Gastrocnemius medialis (tissue), 4 donors: ENCODE results near the gene RNF207.

ENCODE experiments used
- POLR2A ChIP-seq, 2 donors: fragments of 450-650 bp; IDR thresholded peaks; one replicate each; pipeline ENCODE4 v1.6.1; 2017; ENCODE audit warnings: antibody characterized with exemption in 2 of 2, mild to moderate bottlenecking in 2 of 2, moderate library complexity in 2 of 2
- TF ChIP-seq, protein P1 (sequence below), 5 experiments: fragments of 450-650 bp in 3 of 5; fragments of 200-600 bp in 2 of 5; sonication (generic) in 2 of 5; IDR thresholded peaks in 4 of 5; conservative IDR thresholded peaks in 1 of 5; 1 replicate in 4 of 5; 2 replicates in 1 of 5; pipeline ENCODE4 v1.5.1; 2016 to 2019; ENCODE audit warnings: antibody characterized with exemption in 5 of 5, mild to moderate bottlenecking in 3 of 5, moderate library complexity in 3 of 5

GRCh38 chr1:6211731-6212130 is 5.8 kb downstream of the RNF207 start:
- TF ChIP-seq, protein P1, sequence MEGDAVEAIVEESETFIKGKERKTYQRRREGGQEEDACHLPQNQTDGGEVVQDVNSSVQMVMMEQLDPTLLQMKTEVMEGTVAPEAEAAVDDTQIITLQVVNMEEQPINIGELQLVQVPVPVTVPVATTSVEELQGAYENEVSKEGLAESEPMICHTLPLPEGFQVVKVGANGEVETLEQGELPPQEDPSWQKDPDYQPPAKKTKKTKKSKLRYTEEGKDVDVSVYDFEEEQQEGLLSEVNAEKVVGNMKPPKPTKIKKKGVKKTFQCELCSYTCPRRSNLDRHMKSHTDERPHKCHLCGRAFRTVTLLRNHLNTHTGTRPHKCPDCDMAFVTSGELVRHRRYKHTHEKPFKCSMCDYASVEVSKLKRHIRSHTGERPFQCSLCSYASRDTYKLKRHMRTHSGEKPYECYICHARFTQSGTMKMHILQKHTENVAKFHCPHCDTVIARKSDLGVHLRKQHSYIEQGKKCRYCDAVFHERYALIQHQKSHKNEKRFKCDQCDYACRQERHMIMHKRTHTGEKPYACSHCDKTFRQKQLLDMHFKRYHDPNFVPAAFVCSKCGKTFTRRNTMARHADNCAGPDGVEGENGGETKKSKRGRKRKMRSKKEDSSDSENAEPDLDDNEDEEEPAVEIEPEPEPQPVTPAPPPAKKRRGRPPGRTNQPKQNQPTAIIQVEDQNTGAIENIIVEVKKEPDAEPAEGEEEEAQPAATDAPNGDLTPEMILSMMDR (IDR thresholded peaks at IDR 0.05 in 4 of 5, conservative IDR thresholded peaks at IDR 0.05 in 1 of 5): no peak
- TF ChIP-seq POLR2A (IDR thresholded peaks at IDR 0.05): no peak
